HG02642 (cell line): Measurements from ENCODE around the gene GFY.

ENCODE experiments used
- ATAC-seq: cut with Tn5 transposase; IDR thresholded peaks from one replicate; pipeline ENCODE4 v1.9.1; 2021; ENCODE audit warnings: mild to moderate bottlenecking; ENCODE audit not compliant: unreplicated experiment, poor library complexity

The GFY gene

GRCh38 chr19:49407482-49408015 lies 17.6 kb upstream of the GFY start:
- no peak for ATAC-seq

- ATAC-seq: no peak
Observed at GRCh38 chr19:49408816-49409440, 16.3 kb upstream of the GFY start.

- ATAC-seq: no peak
Observed at GRCh38 chr19:49409441-49410029, 15.7 kb upstream of the GFY start.

GRCh38 chr19:49411681-49412326 lies 13.4 kb upstream of the GFY start:
- ATAC-seq: no peak

GRCh38 chr19:49413348-49413747 lies 11.8 kb upstream of the GFY start:
- no peak for ATAC-seq

- ATAC-seq: no peak
Observed at GRCh38 chr19:49414256-49414655, 10.9 kb upstream of the GFY start.

- no peak for ATAC-seq
Observed at GRCh38 chr19:49415102-49415809, 9.9 kb upstream of the GFY start.

GRCh38 chr19:49415810-49416200 lies 9.4 kb upstream of the GFY start:
- ATAC-seq: no peak

- no peak for ATAC-seq
Observed at GRCh38 chr19:49417088-49417487, 8.1 kb upstream of the GFY start.

- no peak for ATAC-seq
Observed at GRCh38 chr19:49418511-49418910, 6.7 kb upstream of the GFY start.

- no peak for ATAC-seq
Observed at GRCh38 chr19:49419173-49419572, 6.0 kb upstream of the GFY start.

- no peak for ATAC-seq
Observed at GRCh38 chr19:49420227-49420626, 5.0 kb upstream of the GFY start.

- no peak for ATAC-seq
Observed at GRCh38 chr19:49421039-49421877, 3.9 kb upstream of the GFY start.

- ATAC-seq: no peak
Observed at GRCh38 chr19:49421878-49422202, 3.3 kb upstream of the GFY start.

- no peak for ATAC-seq
Observed at GRCh38 chr19:49422407-49423070, 2.6 kb upstream of the GFY start.

- ATAC-seq: no peak
Observed at GRCh38 chr19:49423071-49423984, 1.9 kb upstream of the GFY start, which contains the start of gene PTH2. Gene PTH2, minus strand, starts transcription at chr19:49423441. Its CDS starts 102 bp downstream, at chr19:49423339.

GRCh38 chr19:49423985-49424303 lies 1.2 kb upstream of the GFY start:
- ATAC-seq: no peak

GRCh38 chr19:49425922-49426592 lies 869 bp downstream of the GFY start:
- no peak for ATAC-seq
